Stimulated activated CD4-positive, alpha-beta T cell treated with anti-CD3 and anti-CD28 coated beads, Interleukin-2, amount 100 ng/mL, for 48 hours (primary cell): Measurements from ENCODE around the gene TMEM120B.
"Not testable (repeated sequence)": the region's sequence is repeated elsewhere in the genome, so short reads cannot be mapped to it uniquely, and the experiment has no call there.

Experiments
- DNase-seq, 2 donors: peaks; one replicate each; pipeline ENCODE4 v3.0.0-alpha.2; 2020

The TMEM120B gene

DNA sequence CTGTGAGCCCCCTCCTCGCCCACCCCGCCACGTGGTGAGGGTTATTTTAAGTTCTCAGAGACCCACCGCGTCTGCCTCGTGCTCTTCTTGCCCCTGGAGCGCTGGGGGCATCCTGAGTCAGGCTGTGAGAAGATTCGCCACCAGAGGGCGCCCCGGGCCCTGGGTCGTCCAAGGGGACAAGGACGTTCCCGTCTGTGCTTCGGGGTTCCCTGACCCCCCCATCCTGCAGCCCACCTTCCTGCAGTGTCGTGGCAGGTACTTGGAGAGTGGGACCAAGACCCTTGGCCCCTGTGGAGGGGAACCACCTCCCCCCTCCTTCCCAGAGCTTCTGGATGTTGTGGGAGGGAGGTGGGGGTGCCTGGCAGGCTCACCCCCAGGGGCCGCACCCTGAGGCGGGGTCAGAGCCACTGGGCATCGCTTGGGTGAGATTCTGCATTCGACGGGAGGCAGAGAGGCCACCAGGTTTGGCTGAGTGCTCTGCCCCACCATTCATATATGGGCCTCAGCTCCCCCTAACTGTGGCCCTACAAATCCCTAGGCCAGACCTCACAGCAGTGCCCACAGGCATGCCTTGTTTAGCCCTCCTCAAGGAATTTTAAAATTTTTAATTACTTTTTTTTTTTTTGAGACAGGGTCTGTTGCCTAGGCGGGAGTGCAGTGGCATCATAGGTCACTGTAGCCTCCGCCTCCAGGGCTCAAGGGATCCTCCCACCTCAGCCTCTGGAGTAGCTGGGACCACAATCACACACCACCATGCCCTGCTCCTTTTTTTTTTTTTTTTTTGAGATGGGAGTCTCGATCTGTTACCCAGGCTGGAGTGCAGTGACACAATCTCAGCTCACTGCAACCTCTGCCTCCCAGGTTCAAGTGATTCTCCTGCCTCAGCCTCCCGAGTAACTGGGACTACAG lies 63.9 kb downstream of the TMEM120B start:
- DNase-seq: peak; percentile 95 to 97

DNA sequence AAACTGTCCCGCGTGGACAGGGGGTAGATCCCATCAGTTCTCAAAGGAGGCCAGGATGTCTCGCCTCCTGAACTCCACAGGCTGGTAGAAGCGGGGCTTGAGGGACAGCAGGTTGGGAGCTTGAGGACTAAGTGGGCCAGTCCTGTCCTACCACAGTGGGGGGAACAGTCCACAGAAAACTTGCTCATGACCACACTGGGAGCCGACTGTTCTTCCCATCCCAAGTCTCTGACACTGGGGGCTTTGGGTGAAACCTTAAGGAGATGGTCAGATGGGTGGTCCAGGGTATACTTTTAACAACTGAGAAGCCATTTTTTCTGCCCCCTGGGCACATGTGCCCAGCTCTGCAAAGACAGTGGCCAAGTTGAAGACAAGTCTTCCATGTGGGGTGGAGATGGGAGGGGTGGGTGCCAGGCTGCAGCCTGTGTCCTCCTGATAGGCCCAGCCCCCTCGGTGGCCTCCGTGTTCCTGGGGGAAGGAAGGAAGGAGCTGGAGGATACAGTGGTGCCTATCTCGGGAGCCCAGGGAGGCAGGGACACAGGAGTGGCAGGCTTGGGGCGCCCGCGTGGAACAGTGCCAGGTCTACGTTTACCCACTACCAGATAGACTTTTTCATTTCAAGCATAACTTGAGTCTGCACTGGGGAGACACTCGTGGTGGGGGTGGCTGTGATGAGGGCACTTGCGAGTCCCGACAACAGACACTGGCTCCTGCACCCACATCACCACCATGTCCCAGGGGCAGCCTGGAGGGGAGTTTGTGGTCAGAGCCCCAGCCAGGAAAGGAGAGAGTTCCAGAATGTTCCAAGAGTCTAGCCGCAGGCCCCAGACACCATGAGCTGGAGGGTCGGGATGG lies 66.2 kb downstream of the TMEM120B start:
- DNase-seq: no peak

DNA sequence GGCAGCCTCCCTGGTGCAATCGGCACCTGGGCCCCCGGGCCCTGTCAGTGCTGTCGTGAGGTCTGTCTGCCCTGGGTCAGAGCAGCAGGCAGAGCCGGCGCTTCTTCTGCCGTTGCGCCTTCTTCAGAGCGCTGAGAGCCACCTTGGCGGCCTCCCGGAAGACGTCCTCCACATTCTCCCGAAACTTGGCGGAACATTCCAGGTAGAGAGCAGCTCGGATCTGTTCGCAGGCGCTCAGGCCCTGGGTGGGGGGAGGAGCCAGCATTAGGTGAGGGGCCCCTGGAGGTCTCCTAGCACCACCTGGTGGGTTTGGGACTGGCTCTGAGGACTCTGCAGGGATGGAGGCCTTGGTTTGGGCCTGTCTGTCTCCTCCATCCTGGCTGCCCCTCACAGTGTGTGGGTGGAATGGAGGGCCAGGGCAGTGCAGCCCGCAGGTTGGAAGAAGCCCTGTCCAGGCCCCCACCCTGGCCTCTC lies 66.9 kb downstream of the TMEM120B start:
- DNase-seq: no peak

DNA sequence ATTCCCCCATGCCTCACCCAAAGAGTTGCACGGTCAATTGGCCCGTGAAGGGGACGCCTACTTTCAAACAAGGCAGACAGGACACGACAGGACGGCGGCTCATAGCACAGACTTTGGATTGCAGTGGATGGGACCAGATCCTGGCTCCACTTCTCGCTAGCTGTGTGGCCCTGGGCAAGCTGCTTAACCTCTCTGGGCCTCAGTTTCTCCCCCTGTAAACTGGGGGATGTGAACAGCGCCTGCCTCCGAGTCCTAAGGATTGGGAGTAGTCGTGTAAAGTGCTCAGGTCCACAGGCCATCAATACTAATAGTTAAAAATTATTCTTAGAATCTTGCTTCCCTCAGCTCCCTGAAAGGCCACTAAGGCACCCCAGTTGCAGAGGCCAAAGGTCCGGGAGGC lies 67.9 kb downstream of the TMEM120B start:
- DNase-seq: no peak

DNA sequence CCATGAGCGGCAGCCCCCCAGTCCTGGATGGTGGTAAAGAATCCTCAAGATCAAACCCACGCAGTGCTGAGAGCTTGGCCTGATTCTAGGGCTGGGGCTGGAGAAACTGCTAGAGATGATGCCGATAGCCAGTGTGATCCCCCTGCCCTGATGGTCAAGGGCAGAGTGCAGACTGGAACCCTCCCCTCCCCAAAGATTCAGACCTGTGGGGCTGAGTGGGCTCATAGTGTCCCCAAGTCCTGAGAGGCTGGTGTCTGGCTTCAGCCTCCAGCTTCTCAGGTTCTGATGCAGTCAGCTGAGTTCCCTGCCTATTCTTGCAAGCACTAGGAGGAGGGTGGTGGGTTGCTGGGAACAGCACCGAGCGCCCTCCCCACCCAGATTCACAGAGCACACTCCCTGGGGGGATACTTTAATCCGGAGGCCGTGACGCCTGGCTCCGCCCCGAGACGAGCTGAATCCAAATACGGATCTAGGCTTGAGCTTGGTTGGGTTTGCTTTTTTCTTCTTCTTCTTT lies 69.0 kb downstream of the TMEM120B start:
- no peak for DNase-seq

DNA sequence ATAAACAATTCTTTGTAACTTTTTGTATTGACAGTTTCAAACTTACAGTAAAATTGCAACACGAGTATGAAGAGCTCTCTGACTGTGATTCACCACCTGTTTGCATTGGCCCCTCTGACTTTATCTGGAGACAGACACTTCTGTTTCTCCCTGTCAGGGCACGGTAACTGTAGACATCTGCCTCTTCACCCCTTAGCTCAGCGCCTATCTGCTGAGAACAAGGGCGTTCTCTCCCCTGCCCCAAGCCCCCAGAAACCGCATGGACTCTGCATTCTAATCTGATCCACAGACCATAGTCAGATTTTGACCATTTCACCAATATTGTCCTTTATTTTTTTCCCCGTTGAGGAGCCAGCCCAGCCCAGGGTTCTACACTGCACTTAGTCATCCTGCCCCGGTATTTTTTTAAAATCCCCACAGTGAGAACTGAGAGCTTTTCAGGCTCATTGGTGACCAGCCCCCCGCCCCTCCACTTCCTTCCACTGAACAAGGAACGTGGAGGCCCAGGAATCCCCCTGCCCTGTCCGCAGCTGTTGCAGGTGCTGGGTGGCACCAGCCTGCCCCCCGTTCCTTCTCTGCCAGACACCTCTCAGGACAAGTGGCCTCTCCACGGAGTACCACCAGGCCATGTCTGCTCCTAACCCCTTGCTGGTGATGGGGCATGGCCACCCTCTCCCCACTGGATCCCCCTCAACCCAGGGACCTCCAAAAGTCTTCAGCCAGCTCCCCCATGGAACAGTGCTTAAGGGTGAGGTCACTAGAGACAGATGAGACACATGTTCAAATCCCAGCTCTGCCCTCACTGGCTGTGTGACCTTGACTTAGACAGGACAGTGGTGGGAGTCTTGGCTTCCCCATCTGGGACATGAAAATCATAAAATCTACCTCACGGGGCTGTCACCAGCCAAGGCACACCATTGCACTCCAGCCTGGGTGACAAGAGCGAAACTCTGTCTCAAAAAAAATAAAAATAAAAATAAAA lies 69.7 kb downstream of the TMEM120B start:
- no peak for DNase-seq

DNA sequence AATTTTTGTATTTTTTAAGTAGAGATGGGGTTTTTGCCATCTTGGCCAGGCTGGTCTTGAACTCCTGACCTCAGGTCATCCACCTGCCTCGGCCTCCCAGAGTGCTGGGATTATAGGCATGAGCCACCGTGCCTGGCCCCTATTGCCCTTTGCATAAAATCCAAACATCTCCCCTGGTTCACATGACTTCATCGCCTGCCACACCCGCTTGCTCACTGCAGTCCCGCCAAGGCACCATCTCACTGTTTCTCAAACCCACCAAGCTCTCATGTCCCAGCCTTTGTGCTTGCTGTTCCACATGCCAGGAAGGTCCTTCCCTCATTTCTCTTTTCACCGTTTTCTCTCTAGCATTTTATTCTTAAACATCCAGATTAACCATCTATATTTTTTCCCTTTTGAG lies 71.2 kb downstream of the TMEM120B start:
- no peak for DNase-seq

DNA sequence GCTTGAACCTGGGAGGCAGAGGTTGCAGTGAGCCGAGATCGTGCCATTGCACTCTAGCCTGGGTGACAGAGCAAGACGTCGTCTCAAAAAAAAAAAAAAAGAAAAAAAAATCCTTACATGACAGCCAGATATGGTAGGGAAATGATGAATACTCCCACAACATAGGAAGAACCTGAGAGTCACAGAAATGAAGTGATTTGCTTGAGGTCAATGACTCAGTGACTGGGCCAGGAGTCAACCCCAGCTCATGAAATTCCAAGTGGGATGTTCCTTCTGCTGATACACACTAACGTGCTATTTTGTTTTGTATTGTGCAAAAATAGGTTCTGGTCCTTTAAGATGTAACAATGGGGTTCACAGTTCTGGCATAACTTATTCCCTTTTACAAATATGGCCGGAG lies 71.9 kb downstream of the TMEM120B start:
- no peak for DNase-seq

DNA sequence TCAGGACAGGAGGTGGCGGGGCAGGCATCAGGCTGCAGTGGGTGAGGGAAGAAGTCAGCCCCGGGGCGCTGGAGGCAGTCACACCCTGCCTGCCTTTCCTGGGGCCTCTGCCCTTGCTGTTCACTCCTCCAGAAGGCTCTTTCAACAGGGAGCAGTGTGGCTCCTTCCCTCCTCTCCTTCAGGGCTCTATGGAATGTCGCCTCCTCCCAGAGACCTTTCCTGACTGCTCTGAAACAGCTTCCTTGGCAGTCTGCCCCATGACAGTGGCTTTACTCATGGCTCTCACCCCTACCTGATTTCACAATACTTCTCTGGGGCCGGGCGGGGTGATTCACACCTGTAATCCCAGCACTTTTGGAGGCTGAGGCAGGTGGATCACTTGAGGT lies 73.9 kb downstream of the TMEM120B start:
- DNase-seq: no peak

DNA sequence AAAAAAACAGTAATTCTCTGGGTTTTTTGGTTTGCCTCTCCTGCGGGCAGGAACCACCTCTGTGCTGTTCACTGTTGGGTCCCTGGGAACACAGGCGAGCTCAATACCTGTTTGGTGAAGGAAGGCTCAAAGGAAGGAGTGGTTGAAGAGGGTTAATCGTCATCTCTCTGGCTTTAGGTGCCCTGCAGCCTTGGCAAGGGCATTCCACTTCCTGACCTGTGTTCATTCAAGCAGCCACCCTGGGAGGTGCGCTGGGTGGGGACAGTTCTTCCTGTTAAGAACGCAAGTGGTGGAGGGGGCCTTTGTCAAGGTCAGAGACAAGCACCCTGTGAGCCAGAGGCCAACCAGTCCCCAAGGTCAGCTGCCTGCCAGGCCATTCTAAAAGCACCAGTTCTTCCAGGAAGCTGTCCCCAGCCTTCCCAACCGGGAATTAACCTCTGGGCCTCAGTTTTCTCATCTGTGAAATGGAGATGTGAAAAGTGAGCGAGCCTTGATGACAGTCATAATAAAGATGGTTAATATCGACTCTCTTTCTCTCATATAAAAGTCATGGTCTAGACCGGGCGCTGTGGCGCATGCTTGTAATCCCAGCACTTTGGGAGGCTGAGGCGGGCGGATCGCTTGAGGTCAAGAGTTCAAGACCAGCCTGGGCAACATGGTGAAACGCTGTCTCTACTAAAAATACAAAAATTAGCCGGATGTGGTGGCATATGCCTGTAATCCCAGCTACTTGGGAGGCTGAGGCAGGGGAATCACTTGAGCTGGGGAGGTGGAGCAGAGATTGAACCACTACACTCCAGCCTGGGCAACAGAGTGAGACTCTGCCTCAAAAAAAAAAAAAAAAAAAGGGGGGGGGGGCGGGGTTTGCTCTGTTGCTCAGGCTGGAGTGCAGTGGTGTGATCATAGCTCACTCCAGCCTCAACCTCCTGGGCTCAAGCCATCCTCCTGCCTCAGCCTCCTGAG lies 74.8 kb downstream of the TMEM120B start:
- DNase-seq: no peak

DNA sequence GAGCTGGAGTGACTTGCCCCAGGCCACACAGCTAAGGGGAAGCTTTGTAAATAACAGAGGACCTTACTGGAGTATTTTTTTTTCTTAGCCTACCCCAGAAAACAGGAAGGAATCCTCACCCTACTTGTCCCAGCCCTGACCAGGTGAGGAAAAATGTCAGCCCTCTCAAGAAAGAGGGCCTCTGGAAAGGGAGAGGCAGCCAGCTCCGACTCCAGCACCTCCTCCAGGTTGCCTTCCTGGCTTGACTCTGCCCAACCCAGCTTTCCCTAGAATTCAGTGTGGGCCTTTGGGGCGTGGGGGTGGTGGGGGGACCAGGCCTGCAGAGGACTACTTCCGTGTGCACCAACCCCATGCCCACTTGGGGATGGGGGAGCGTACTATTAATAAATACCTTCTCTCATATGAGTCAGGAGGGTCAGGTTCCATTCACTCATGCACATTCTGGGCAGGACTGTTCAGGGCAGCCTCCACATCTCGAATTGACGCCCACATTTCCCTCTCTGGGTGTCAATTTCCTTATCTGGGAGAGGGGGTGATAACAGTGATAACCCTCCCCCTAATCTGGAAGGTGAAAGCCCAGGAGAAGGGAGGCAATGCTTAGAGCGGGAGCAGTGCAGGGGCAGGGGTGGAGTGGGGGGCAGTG lies 75.7 kb downstream of the TMEM120B start:
- DNase-seq: no peak

DNA sequence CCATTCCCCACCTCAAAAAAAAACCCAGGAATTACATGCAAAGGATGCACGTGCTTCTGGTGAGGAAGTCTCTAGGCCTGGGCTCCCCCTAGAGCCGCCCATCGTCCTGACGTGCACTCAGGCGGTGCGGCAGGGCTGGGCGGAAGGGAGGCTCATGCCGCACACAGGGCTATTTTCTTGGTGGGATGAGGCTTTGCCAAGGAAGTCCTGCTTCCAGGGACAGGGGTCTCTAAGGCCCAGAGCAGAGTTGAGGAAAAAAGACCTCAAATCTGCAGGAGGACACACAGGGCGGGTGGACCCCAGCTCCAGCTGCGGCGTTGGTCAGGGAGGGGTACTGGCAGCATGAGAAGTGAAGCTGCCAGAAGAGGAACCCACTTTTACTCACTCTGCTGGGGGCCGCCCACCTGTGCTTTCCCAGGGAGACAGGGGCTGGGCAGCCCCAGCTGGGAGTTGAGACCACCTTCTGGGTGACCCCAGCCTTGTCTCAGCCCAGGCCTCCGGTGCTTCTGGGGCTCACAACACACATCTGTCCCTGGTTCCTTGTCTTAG lies 76.8 kb downstream of the TMEM120B start:
- DNase-seq: no peak

DNA sequence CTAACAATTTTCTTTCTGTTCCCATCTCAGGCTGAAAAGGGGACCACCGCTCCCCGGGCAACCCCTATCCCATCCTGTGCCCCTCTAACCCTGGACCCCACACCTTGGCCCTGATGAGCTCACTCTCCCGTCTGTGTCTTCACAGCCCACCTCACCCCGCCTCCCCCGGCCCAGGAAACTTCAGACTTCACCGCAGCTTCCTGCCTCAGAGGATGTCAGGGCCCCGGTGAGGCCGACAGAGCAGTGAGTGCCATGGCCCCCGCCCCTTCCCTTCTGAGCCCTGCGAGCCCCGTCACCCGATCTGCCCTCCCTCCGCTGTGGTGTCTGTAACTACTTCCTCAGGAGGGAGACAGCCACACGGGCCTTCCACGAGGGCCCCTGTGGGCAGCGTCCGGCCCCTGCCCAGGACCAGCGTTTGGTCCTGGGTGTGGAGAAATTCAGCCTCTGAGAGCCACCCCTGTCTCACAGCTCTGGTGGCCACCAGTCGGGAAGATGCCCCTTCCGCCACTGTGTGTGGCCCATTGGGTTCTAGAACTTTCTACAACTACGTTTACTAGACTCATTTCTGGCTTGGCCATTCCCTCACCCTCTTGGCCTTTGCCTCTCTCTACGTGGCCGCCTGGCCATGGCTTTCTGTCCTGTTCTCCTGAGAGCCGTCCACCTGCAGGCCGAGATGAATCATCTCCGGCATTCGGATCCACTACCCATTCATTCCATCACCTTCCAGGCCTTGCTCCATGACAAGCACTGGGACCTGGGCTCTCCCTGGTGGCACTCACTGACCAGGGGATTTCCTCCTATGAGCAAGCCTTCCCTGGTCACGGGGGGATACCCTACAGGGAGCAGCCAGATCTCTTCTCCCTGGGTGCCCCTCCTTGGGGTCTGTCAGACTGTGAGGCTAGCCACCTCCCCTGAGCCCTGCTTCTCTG lies 77.5 kb downstream of the TMEM120B start:
- peak; percentile 75 to 86 for DNase-seq

DNA sequence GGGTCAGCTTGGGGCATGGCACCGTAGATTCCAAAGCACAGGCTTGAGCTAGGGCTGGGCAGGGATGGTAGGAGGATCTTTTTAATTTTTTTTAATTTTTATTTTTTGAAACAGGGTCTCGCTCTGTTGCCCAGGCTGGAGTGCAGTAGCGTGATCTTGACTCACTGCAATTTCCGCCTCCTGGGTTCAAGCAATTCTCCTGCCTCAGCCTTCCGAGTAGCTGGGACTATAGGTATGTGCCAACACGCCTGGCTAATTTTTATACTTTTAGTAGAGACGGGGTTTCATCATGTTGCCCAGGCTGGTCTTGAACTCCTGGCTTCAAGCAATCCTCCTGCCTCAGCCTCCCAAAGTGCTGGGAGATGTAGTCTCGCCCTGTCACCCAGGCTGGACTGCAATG lies 78.2 kb downstream of the TMEM120B start:
- not testable (repeated sequence) for DNase-seq

DNA sequence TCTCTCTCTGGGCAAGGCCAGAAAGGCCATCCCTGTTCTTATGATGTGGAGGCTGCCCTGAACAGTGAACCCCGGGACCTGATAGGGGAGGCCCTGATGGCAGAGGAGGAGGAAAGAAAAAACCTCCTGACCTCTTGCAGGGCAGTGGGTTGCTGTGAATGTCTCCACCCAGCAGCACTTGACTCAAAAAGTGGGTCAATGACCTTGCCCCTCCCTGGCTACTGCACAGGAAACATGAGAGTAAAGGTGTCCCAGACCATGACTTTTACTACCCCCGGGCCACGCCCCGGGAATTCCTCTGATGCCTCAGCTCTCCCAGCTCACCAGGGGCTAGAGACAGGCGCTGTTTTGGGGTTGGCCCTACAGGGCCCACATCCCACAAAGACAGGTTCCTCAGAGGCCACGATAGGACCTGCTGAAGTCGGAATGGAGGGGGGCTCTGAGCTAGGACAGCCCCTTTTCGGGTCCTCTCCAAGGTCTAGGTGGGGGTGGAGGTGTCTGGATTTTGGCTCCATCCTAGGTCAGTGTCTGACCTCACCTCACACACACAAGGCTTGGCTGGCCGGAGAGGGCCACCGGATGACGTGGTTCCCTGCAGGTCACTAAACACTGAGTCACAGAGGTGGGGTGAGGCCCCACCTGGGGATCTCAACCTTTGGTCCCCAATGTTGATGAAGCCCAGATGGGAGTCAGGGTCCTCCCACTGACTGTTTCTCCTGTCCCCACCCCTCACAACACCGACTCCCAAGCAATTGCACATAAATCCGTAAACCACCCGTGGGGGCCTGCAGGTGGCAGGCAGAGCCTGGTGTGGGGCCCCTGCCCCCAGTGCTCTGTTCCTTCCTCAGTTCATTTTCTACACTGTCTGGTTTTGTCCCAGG lies 79.4 kb downstream of the TMEM120B start:
- DNase-seq: no peak

DNA sequence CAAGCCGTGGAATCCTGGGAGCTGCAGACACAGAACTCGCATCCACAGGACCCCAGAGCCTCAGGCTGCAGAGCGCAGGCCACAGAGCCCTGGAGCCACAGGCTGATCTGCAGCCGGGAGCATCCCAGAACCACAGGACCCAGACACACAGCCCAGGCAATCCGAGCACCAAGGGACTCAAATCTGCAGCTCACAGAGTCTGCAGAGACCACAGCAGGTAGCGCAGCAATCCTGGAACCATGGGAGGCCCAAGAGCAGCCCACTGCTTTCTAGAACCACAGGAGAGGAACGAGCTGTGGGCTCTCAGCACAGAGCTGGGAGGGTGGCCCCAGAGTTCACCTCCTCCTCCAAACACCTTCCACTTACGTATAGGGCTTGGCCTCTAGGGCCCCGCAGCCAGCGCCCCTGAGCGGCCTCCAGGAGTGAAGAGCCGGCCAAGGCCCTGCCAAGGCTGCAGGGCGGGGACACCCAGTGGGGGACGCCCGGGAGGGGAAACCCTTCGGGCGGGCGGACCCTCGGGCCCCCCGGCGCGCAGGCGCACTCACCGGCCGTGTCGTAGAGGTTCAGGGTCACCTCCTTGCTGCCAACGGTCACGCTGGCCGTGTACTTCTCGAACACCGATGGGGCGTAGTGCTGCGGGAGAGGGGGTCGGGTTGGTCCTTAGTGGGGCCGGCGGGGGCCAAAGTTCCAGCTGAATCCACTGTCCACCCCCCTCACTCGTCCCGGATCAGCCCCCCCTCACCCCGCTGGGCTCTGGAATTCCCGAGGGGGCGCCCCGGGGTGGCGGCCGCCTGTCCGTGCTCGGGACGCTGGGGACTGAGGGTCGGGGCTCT lies 80.3 kb downstream of the TMEM120B start:
- DNase-seq: peak in 1 of 2 donors; percentile 41

DNA sequence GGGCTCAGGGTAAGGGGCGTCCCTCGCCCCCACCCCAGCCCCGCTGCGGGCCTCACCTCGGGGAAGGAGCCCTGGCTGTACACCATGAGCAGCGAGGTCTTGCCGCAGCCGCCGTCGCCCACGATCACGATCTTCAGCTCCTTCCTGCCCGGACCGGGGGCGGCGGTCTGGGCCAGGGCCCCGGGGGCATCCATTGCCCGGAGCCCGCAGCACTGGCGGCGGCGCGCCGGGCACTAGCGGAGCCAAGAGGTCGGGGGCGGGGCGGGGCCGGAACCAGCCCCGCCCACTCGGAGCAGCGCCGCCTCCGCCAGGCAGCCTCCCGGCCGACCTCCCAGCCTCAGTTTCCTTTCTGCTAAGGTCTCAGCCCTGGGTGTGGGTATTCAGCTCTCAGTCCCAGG lies 80.9 kb downstream of the TMEM120B start, which contains the start of gene RHOF:
RHOF (minus strand) TSS at position 249 of the 398 bp plus-strand sequence; CDS start at position 194, 55 bp downstream.
- peak in 1 of 2 donors; percentile 73 for DNase-seq
